HepG2 (cell line): Measurements from ENCODE around the gene TUT1. TPM values are rescaled to one million over a fixed set of nuclear protein-coding genes. Genes with fewer than 3 reads are reported as not detected.
A peak's percentile ranks its signal among the peaks of the same experiment; 100 is the strongest.

Source experiments
- ARID3A ChIP-seq: IDR thresholded peaks from 2 replicates; pipeline ENCODE4 v1.6.1; 2012; ENCODE audit warnings: low read depth, low read length, improper control_type of control experiment
- ASH2L ChIP-seq: fragments of 300-600, 200-600 bp; sonication (generic); IDR thresholded peaks from 2 replicates; pipeline ENCODE4 v1.7.0; 2017; ENCODE audit warnings: low read depth, mild to moderate bottlenecking, moderate library complexity, mixed read lengths, low read length; ENCODE audit not compliant: insufficient read length
- ATF2 ChIP-seq: sonication (generic); formaldehyde crosslinking; IDR thresholded peaks from 2 replicates; pipeline ENCODE4 v1.4.0; 2020; ENCODE audit warnings: missing genetic modification reagents
- BCL3 ChIP-seq: sonication (generic); formaldehyde crosslinking; IDR thresholded peaks from 2 replicates; pipeline ENCODE4 v1.5.1; 2020; ENCODE audit warnings: mild to moderate bottlenecking, missing genetic modification reagents, moderate library complexity
- FLYWCH1 ChIP-seq: sonication (generic); formaldehyde crosslinking; IDR thresholded peaks from 2 replicates; pipeline ENCODE4 v1.8.1; 2023; ENCODE audit warnings: mild to moderate bottlenecking, missing genetic modification reagents
- FOXK2 ChIP-seq: fragments of 450-650 bp; IDR thresholded peaks from 2 replicates; pipeline ENCODE4 v1.6.1; 2016
- HOXD1 ChIP-seq: sonication (generic); formaldehyde crosslinking; IDR thresholded peaks from 2 replicates; pipeline ENCODE4 v1.5.0; 2020; ENCODE audit warnings: missing genetic modification reagents
- KDM5B ChIP-seq: sonication (generic); formaldehyde crosslinking; IDR thresholded peaks from 2 replicates; pipeline ENCODE4 v1.4.0; 2020; ENCODE audit warnings: missing genetic modification reagents, mild to moderate bottlenecking, borderline replicate concordance
- KDM6A ChIP-seq: IDR thresholded peaks from 2 replicates; pipeline ENCODE4 v1.6.1; 2016; ENCODE audit warnings: low read depth
- KLF15 ChIP-seq: sonication (generic); formaldehyde crosslinking; IDR thresholded peaks from 2 replicates; pipeline ENCODE4 v1.8.1; 2023; ENCODE audit warnings: borderline replicate concordance, mild to moderate bottlenecking, inconsistent platforms, missing genetic modification reagents, mixed read lengths
- NCOA2 ChIP-seq: sonication (generic); formaldehyde crosslinking; IDR thresholded peaks from 2 replicates; pipeline ENCODE4 v1.8.0; 2022; ENCODE audit warnings: inconsistent platforms
- PHF5A ChIP-seq: IDR thresholded peaks from one replicate; pipeline ENCODE4 v1.6.1; 2018; ENCODE audit warnings: low read depth, missing genetic modification reagents; ENCODE audit not compliant: unreplicated experiment
- POLR2A ChIP-seq, 2 experiments: IDR thresholded peaks; 2 replicates each; pipeline ENCODE4 v1.6.1; 2011; ENCODE audit warnings: low read depth in 2 of 2, low read length in 2 of 2, mild to moderate bottlenecking in 1 of 2, moderate library complexity in 1 of 2; ENCODE audit not compliant: insufficient read depth in 1 of 2
- RELA ChIP-seq: sonication (generic); formaldehyde crosslinking; IDR thresholded peaks from 2 replicates; pipeline ENCODE4 v1.4.0; 2020; ENCODE audit warnings: missing genetic modification reagents
- TFDP2 ChIP-seq: sonication (generic); formaldehyde crosslinking; IDR thresholded peaks from 2 replicates; pipeline ENCODE4 v1.4.0; 2020; ENCODE audit warnings: missing genetic modification reagents
- TRIM24 ChIP-seq: sonication (generic); formaldehyde crosslinking; IDR thresholded peaks from 2 replicates; pipeline ENCODE4 v1.8.0; 2022; ENCODE audit warnings: mild to moderate bottlenecking, missing genetic modification reagents
- ZFP36L2 ChIP-seq: sonication (generic); formaldehyde crosslinking; IDR thresholded peaks from 2 replicates; pipeline ENCODE4 v1.4.0; 2020; ENCODE audit warnings: missing genetic modification reagents
- ZKSCAN8 ChIP-seq: IDR thresholded peaks from 2 replicates; pipeline ENCODE4 v1.6.1; 2016; ENCODE audit warnings: borderline replicate concordance, missing genetic modification reagents, missing compliant biosample characterization
- ZMYM4 ChIP-seq: sonication (generic); formaldehyde crosslinking; IDR thresholded peaks from 2 replicates; pipeline ENCODE4 v1.8.1; 2023; ENCODE audit warnings: mild to moderate bottlenecking, missing genetic modification reagents
- ZNF224 ChIP-seq: sonication (generic); formaldehyde crosslinking; IDR thresholded peaks from 2 replicates; pipeline ENCODE4 v1.5.0; 2020; ENCODE audit warnings: mild to moderate bottlenecking, missing genetic modification reagents
- ZNF225 ChIP-seq: sonication (generic); formaldehyde crosslinking; IDR thresholded peaks from 2 replicates; pipeline ENCODE4 v1.4.0; 2020; ENCODE audit warnings: mild to moderate bottlenecking, missing genetic modification reagents
- ZNF253 ChIP-seq: sonication (generic); formaldehyde crosslinking; IDR thresholded peaks from 2 replicates; pipeline ENCODE4 v1.8.0; 2022; ENCODE audit warnings: mild to moderate bottlenecking, missing genetic modification reagents, borderline replicate concordance
- ZNF530 ChIP-seq: sonication (generic); formaldehyde crosslinking; IDR thresholded peaks from 2 replicates; pipeline ENCODE4 v1.5.0; 2020; ENCODE audit warnings: low read depth, mild to moderate bottlenecking, missing genetic modification reagents
- ZNF784 ChIP-seq: sonication (generic); formaldehyde crosslinking; IDR thresholded peaks from 2 replicates; pipeline ENCODE4 v1.5.1; 2020; ENCODE audit warnings: missing genetic modification reagents, mild to moderate bottlenecking, borderline replicate concordance
- polyA plus RNA-seq, 8 experiments: library from polyadenylated mRNA; depleted of rRNA in 3 of 8; stranded (reverse) in 7 of 8; unstranded in 1 of 8; fragments of >200 nt; fragmentation: Illumina TruSeq in 4 of 8; extraction: Trizol in 4 of 8; gene quantifications; 2 replicates each; pipeline versions ENCODE4 v1.2.1 to v1.2.3, GENCODE V29; 2011 to 2016; ENCODE audit warnings: low read depth in 4 of 8, missing spikeins in 1 of 8, mixed read lengths in 1 of 8; ENCODE audit not compliant: insufficient read depth in 1 of 8
- total RNA-seq, 5 experiments: library from RNA; depleted of rRNA; stranded (reverse); fragments of >200 nt; fragmentation: Illumina TruSeq; extraction: Trizol; gene quantifications; 2 replicates each; pipeline ENCODE4 v1.2.3, GENCODE V29; 2016; ENCODE audit warnings: low read depth in 1 of 5

The TUT1 gene
- total and polyA plus RNA-seq, 2 of the 13 experiments (the other 11 are each of a cell fraction or from before 2014, with no cell fraction given) = 9.7 to 14.3 TPM

- TF ChIP-seq ZNF530 (no peak), ZNF225 (CRISPR knock-in tag) (no peak), ZMYM4 (CRISPR knock-in tag) (peak; percentile 95), NCOA2 (CRISPR knock-in tag) (peak; percentile 56; the same call in 1 of the 2 replicates), TRIM24 (CRISPR knock-in tag) (no peak), KDM6A (CRISPR knock-in tag) (no peak), FOXK2 (peak; percentile 79; the same call in 1 of the 2 replicates), ZNF784 (CRISPR knock-in tag) (peak; percentile 66; the same call in 1 of the 2 replicates), HOXD1 (peak; percentile 16; the same call in 1 of the 2 replicates), RELA (CRISPR knock-in tag) (no peak), KLF15 (no peak), ZNF224 (no peak), ASH2L (peak; percentile 98), FLYWCH1 (CRISPR knock-in tag) (no peak), TFDP2 (CRISPR knock-in tag) (peak; percentile 92), POLR2A (IDR thresholded peaks at IDR 0.05; ENCODE audit: insufficient read depth in 1 of 2, low read depth in 2 of 2, low read length in 2 of 2) (peak; percentile 96 to 97), ZKSCAN8 (CRISPR knock-in tag) (peak; percentile 66; the same call in 1 of the 2 replicates), ARID3A (peak; percentile 83), BCL3 (CRISPR knock-in tag) (peak; percentile 63; the same call in 1 of the 2 replicates), ATF2 (CRISPR knock-in tag) (peak; percentile 92), ZFP36L2 (CRISPR knock-in tag) (no peak), ZNF253 (CRISPR knock-in tag) (0 out of 2 replicates have a peak, but pooled peaks have one; percentile 15), KDM5B (no peak; the same call in 1 of the 2 replicates), PHF5A (CRISPR knock-in tag) (peak; percentile 95)
These were observed at the start of gene TUT1 (continued) for GRCh38 chr11:62591448-62592145.
